GM12875 (cell line): Measurements from ENCODE around the gene PRDX2.
A peak's percentile ranks its signal among the peaks of the same experiment; 100 is the strongest.

Source experiments
- H3K4me3 ChIP-seq: one replicate; pipeline ENCODE4 v1.5.1; 2011; ENCODE audit warnings: low read depth, low read length, control low read depth
- TF ChIP-seq, protein P1 (sequence below): IDR thresholded peaks from 2 replicates; pipeline ENCODE4 v1.5.1; 2011; ENCODE audit warnings: low read depth, mild to moderate bottlenecking, control low read depth, inconsistent platforms, low read length, moderate library complexity, borderline replicate concordance; ENCODE audit not compliant: insufficient read depth

The PRDX2 gene

DNA sequence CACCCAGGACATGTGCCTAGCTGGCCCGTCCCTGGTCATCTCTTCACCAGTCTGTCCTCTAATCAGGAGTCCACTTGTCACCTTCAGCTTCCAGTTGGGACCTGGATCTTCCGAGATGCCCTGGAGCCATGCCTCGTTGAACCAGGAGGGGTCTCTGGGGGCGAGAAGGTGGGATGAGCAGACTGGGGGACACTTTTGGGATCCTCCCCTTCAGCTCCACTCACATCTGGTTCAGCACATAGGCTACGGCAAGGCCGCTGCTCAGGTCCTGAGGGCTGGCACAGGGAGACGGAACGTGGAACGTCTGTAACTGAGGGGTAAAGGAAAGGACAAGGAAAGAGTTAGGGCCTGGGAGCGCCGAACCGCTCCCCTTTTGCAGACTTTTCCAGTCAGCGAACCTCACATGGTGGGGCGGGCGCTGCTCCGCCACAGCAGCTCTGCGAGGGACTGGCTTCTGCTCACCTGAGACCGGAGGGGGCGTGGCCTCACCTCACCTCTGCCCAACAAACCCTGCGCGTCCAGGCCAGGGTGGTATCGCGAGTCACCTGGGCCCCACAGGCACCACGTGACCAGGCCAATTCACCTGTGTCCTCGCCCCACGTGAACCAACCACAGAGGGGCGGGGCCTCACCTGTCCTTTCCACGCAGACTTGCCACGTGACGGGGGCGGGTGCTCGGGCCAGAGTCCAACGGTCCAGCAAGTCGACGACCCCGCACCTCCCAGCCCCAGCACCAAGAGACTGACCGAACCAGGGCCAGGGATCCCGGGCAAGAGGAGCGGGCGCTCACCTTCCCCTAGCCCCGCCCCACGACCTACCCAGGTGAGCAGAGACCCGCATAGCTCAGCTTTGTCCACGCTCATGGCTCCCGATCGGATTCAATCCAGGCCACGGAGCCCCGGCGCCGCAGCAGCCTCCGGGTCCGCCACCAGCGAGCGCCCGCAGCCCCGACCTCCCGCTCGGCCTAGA, 26.7 kb downstream of the PRDX2 start, which contains the start of gene HOOK2:
Gene HOOK2 (minus strand): TSS at position 965 of the 968 bp plus-strand sequence. CDS start 103 bp downstream, at position 862.
- TF ChIP-seq, protein P1, sequence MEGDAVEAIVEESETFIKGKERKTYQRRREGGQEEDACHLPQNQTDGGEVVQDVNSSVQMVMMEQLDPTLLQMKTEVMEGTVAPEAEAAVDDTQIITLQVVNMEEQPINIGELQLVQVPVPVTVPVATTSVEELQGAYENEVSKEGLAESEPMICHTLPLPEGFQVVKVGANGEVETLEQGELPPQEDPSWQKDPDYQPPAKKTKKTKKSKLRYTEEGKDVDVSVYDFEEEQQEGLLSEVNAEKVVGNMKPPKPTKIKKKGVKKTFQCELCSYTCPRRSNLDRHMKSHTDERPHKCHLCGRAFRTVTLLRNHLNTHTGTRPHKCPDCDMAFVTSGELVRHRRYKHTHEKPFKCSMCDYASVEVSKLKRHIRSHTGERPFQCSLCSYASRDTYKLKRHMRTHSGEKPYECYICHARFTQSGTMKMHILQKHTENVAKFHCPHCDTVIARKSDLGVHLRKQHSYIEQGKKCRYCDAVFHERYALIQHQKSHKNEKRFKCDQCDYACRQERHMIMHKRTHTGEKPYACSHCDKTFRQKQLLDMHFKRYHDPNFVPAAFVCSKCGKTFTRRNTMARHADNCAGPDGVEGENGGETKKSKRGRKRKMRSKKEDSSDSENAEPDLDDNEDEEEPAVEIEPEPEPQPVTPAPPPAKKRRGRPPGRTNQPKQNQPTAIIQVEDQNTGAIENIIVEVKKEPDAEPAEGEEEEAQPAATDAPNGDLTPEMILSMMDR = no peak
- peak within 1 kb of the TSS; percentile 74 for H3K4me3 ChIP-seq

DNA sequence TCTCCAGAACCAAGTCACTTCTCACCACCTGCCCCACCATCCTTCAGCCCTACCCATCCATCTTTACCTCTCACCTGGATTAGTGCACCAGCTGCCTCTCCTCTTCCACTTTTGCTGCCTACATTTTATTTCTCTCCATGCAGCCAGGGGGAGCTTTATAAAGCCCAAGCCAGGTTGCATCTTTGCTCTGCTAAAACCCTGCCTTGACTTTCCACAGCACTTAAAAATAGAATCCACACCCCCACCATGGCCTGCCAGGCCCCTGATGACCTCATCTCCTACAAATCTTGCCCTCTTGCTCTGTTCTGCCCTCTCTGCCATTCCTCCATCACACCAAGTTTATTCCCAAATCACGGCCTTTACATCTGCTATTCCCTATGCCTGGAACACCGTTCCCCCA, 28.0 kb downstream of the PRDX2 start:
- TF ChIP-seq, protein P1 = 0 out of 2 replicates have a peak, but pooled peaks have one; percentile 18

DNA sequence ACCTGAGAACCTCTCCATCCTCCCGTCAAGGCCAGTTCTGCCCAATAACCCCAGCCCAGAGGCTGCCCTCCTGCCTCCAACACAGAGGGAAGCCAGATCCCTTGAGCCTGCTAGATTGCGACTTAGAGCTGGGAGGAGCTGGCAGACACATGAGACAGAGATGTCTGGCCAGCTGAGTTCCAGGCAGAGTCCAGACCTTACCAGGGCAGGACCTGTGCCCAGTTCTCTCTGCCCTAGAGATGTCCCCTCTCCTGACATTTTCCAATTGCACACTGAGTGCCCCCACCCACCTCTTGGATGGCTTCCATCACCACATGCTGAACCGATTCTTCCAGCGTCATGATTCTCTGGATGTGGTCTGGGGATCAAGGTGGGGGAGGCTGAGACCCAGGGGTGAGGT, 29.3 kb downstream of the PRDX2 start:
- H3K4me3 ChIP-seq = no peak overlapping the region
- TF ChIP-seq, protein P1 = no peak

More for the DNA sequence above, 28.0 kb downstream of the PRDX2 start:
- no peak overlapping the region for H3K4me3 ChIP-seq

DNA sequence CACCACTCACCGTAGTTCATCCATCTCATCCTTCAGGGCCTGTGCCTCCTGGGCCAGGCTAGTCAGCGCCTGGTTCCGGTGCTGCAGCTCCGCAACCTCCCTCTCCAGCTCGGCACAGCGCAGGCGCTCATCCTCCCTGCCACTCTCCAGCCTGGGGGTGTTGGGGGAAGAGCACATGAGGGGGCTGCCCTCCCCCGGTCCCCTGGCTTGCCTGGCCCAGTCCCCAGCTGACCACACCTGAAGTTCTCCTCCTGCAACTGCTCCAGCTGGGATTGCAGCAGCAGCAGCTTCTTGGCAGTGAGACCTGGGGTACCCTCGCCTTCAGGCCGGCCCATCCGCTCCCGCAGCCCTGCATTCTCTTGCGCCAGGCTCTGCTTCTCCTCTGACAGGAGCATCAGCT, 30.7 kb downstream of the PRDX2 start:
- H3K4me3 ChIP-seq = no peak overlapping the region
- TF ChIP-seq, protein P1 = no peak

DNA sequence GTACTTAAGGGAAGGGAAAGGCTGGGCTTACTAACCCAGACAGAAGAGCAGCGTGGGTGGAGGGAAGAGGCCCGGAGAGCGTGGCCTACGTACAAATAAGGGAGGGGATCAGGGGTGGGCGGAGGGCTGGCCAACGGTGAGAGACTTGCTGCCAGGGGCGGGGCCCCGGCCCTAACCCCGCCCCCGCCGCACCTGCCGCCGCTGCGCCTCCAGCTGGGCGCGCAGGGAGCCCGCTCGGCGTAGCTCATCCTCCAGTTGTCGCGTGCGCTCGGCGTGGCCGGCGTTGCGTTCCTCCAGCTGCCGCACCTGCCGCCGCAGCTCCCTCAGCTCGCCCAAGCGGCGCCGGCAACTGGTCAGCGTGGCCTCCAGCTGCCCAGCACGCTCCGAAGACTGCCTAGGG, 31.9 kb downstream of the PRDX2 start:
- H3K4me3 ChIP-seq = no peak overlapping the region
- TF ChIP-seq, protein P1 = no peak

GRCh38 chr19:12767666-12768065, 33.9 kb downstream of the PRDX2 start:
- TF ChIP-seq, protein P1 = no peak
- H3K4me3 ChIP-seq = no peak overlapping the region

DNA sequence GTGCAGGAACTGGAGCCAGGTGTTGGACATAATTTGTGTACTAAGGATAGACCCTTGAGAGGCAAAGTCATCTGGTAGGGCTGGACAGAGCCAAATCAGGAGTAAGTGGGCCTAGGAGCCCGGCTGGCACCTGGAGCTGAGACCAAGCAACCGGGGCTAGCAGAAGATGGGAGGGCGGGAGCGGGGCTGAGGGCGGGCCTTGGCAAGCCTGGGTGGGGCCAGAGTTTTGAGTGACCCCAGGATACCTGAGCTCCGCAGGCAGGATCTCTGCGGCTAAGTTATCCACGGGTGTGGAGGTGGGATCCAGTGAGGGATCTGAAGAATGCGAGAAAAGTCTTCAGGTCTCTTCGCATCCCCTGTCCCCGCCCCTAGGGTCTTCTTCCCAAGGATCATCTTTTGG, 34.5 kb downstream of the PRDX2 start:
- TF ChIP-seq, protein P1 = no peak
- no peak overlapping the region for H3K4me3 ChIP-seq
